Measurements from ENCODE around the gene NBPF11. TPM values are rescaled to one million over a fixed set of nuclear protein-coding genes. Genes with fewer than 3 reads are reported as not detected.
"Not testable (repeated sequence)": the region's sequence is repeated elsewhere in the genome, so short reads cannot be mapped to it uniquely, and the experiment has no call there.

Gene NBPF11
- total and polyA plus RNA-seq, 10 donors = 7.2 to 20.2 (median 14.1) TPM

DNA sequence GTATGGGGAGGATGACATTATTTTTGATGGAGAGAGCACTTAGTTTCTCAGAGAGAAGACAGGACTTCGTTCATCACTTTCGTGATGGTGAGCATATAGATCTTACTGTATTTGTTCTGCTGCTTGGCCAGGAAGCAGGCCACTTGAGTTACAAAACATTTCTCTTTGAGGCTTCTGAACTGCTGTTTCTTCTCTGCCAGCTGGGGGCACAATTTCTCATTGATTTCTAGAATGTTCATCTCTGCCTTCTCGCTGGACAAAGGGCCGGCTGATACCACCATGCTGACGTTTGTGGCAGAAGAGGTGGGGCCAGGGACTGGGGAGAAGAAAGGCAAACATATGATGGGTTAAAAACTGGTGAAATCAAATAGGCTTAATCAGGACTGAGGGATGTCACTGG, 31.7 kb downstream of the NBPF11 start:
- H3K4me3 ChIP-seq; DNase-seq; H3K4me1 ChIP-seq; H3K9me3 ChIP-seq; H3K27me3 ChIP-seq (replicated peaks in 1 of 7); intact Hi-C loops (cut with DNase I; ENCODE audit: low total_unique reads); H3K27ac ChIP-seq: not testable (repeated sequence)
- peaks cover 0 to 56% (median 5%) of the 10 kb centered on the region in 6 donors for H3K36me3 ChIP-seq
- WGBS, 5 donors = 35 to 65% (median 50%) methylated on average over 4 to 5 of the region's 5 CpGs
- TF ChIP-seq, protein P1, sequence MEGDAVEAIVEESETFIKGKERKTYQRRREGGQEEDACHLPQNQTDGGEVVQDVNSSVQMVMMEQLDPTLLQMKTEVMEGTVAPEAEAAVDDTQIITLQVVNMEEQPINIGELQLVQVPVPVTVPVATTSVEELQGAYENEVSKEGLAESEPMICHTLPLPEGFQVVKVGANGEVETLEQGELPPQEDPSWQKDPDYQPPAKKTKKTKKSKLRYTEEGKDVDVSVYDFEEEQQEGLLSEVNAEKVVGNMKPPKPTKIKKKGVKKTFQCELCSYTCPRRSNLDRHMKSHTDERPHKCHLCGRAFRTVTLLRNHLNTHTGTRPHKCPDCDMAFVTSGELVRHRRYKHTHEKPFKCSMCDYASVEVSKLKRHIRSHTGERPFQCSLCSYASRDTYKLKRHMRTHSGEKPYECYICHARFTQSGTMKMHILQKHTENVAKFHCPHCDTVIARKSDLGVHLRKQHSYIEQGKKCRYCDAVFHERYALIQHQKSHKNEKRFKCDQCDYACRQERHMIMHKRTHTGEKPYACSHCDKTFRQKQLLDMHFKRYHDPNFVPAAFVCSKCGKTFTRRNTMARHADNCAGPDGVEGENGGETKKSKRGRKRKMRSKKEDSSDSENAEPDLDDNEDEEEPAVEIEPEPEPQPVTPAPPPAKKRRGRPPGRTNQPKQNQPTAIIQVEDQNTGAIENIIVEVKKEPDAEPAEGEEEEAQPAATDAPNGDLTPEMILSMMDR (IDR thresholded peaks at IDR 0.05 in 8 of 11, conservative IDR thresholded peaks at IDR 0.05 in 3 of 11) = peak in 2 of 11 experiments; percentile 12 to 26

DNA sequence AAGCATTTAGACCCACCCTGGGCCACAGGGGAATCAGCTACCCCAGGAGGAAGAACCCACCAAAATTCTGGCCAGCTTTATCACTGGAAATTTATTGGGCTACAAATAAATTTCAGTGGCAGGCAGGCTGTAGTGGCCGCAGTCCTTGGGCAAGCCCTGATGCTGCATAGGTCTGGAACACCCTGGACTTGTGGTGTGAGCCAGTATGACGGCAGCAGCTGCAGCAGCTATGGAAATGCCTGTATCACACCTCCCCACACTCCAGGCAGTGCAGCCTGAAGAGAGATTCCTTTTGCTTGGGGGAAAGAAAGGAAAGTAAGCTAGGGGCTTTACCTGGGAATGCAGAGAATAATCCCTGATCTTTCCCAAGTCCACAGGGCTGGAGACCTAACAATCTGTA, 56.3 kb downstream of the NBPF11 start:
- H3K4me1 ChIP-seq; intact Hi-C loops (cut with DNase I; ENCODE audit: low total_unique reads); H3K9me3 ChIP-seq; H3K27ac ChIP-seq; H3K36me3 ChIP-seq; DNase-seq; H3K4me3 ChIP-seq; H3K27me3 ChIP-seq (replicated peaks in 1 of 7): not testable (repeated sequence)
- WGBS, 5 donors = 71 to 84% (median 77%) methylated on average over 2 of the region's 2 CpGs

DNA sequence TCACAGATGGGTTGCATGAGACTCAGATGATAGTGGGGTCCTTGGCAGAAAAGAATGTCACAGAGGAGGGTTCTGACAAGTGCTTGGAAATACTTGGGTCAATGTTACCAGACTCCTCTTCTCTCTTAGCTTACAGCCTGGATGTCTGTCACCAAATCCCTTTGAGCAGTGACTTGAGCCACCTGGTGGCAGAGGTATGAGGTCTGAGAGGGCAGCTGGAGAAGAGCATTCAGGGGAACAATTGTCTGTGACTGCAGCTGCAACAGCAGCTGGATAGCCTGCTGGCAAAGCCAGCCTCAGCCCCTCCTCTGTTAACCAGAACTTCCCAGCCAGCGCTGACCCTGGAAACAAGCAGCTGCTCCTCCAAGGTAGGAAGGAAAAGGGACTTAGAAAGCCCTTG, 65.9 kb downstream of the NBPF11 start:
- WGBS, 5 donors = no CpG with 5 or more reads among the region's 1 CpG
- DNase-seq; intact Hi-C loops (cut with DNase I; ENCODE audit: low total_unique reads); H3K4me1 ChIP-seq; H3K27me3 ChIP-seq (replicated peaks in 1 of 7); H3K36me3 ChIP-seq; H3K27ac ChIP-seq; H3K9me3 ChIP-seq; H3K4me3 ChIP-seq: not testable (repeated sequence)

DNA sequence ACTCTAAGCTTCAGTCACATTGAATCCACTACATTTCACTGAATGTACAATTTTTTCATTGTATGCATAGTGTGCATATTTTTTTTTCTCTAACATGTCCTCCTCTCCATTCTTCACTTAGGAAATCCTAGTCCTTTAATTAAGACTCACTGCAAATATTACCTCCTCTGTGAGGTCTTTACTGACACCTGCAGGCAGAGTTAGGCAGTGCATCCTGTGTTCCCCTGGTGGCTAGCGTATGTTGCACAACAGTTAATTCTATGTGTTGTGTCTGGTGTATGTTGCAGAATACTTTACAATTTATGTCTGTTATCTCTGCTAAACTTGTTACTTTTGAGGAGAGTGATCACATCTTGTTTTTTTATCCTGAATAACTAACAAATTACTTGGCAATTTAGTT, 70.9 kb downstream of the NBPF11 start:
- no CpG with 5 or more reads among the region's 1 CpG for WGBS, 5 donors
- H3K4me1 ChIP-seq; intact Hi-C loops (cut with DNase I; ENCODE audit: low total_unique reads); H3K27me3 ChIP-seq (replicated peaks in 1 of 7); H3K36me3 ChIP-seq; DNase-seq; H3K27ac ChIP-seq; H3K9me3 ChIP-seq; H3K4me3 ChIP-seq: not testable (repeated sequence)

DNA sequence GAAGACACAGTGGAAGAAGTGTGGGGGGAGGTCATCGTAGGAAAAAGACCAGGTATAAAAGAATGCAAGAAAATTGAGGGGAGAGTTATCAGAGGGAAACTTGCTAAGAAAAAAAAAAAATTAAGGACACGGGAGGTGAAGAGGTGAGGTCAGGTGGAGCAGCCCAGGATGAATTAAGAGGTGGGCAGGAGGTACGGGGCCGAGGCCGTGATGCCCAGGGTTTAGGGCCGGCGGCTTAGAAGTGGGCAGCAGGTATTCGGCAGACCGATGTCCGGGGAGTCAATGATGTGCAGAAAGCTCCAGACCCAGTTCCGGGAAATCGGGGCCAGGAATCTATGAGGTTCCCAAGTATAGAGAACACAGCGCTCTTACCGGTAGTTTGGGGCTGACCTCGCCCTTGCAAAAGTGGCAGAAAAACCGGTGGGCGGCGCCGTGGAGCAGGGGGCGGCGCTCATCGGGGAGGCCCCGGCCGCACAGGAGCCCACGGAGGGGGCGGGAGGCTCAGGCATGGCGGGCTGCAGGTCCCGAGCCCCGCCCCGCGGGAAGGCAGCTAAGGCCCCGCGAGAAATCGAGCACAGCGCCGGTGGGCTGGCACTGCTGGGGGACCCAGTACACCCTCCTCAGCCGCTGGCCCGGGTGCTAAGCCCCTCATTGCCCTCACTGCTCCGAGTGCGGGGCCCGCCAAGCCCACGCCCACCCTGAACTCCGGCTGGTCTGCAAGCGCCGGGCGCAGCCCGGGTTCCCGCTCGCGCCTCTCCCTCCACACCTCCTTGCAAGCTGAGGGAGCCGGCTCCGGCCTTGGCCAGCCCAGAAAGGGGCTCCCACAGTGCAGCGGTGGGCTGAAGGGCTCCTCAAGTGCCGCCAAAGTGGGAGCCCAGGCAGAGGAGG, 73.2 kb downstream of the NBPF11 start:
- no CpG with 5 or more reads among the region's 54 CpGs for WGBS, 5 donors
- H3K4me3 ChIP-seq; H3K4me1 ChIP-seq; intact Hi-C loops (cut with DNase I; ENCODE audit: low total_unique reads); H3K27me3 ChIP-seq (replicated peaks in 1 of 7); H3K27ac ChIP-seq; H3K9me3 ChIP-seq; DNase-seq; H3K36me3 ChIP-seq: not testable (repeated sequence)

DNA sequence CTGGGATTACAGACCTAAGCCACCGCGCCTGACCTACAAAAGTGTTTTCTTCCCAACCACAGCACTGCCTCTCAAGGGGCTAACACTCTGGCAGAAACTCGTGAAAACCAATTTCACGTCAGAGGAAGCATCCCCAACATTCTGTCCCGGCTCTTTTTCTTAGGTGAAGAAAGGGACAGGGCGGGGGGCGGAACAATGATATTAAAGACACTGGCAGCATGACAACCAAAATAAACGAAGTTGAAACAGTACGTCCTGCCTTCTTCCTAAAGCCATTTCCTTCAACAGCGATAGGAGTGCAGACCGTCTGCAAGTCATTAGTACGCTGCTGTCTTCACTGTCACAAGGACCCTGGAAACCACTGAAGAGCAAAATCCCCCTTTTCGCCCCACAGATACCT, 74.0 kb downstream of the NBPF11 start:
- H3K4me3 ChIP-seq; H3K9me3 ChIP-seq; H3K27ac ChIP-seq; H3K4me1 ChIP-seq; DNase-seq; intact Hi-C loops (cut with DNase I; ENCODE audit: low total_unique reads); H3K36me3 ChIP-seq; H3K27me3 ChIP-seq (replicated peaks in 1 of 7): not testable (repeated sequence)
- no CpG with 5 or more reads among the region's 13 CpGs for WGBS, 5 donors

DNA sequence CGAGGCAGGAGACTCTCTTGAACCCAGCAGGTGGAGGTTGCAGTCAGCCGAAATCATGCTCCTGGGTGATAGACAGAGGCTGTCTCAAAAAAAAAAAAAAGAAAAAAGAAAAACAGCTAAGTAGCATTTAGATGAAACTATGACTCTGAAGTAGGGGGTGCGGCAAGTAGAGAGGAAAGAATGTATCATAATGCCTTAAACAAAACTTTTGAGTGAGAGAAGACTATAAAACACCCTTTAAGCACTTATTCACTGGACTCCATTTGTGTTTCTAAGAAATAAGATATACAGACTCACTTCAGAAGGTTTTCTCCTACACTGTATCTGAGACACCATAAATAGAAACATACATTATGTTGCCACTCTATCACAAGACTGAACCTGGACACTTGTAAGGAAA, 74.6 kb downstream of the NBPF11 start:
- intact Hi-C loops (cut with DNase I; ENCODE audit: low total_unique reads); H3K4me1 ChIP-seq; H3K36me3 ChIP-seq; H3K9me3 ChIP-seq; H3K27ac ChIP-seq; H3K27me3 ChIP-seq (replicated peaks in 1 of 7); DNase-seq; H3K4me3 ChIP-seq: not testable (repeated sequence)
- no CpG with 5 or more reads among the region's 3 CpGs for WGBS, 5 donors

DNA sequence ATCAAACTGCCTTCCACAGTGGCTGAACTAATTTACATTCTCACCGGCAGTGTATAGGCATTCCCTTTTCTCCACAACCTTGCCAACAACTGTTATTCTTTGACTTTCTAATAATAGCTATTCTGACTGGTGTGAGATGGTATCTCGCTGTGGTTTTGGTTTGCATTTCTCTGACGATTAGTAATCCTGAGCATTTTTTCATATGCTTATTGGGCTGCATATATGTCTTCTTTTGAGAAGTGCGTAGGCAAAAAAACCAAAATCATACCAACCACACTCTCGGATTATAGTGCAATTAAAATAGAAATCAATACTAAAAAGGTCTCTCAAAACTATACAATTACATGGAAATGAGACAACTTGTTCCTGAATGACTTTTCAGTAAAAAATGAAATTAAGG, 78.7 kb downstream of the NBPF11 start:
- H3K9me3 ChIP-seq; H3K27ac ChIP-seq; H3K4me3 ChIP-seq; H3K4me1 ChIP-seq; DNase-seq; H3K36me3 ChIP-seq; intact Hi-C loops (cut with DNase I; ENCODE audit: low total_unique reads); H3K27me3 ChIP-seq (replicated peaks in 1 of 7): not testable (repeated sequence)
- no CpG with 5 or more reads among the region's 5 CpGs for WGBS, 5 donors

DNA sequence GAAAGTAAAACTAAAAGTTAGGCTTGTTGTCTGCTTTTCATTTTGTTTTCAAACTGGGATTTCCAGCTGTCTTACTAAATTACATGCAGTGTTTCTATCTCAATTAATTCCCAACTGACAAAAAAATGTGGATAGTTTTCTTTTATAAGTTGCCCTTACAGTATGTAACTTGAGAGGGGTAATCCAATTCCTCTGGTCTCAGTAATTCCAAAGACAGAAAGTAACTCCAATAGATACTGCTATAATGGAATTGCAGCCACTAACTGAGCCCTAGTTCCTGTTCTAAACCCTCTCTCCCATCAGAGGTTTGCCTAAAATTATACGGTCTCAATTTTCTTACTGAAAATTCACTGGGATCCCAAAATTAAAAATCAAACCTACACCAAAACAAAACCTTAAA, 83.5 kb downstream of the NBPF11 start:
- intact Hi-C loops (cut with DNase I; ENCODE audit: low total_unique reads); H3K9me3 ChIP-seq; H3K36me3 ChIP-seq; H3K4me1 ChIP-seq; H3K4me3 ChIP-seq; H3K27ac ChIP-seq; H3K27me3 ChIP-seq (replicated peaks in 1 of 7); DNase-seq: not testable (repeated sequence)
- 79 to 83% methylated on average over 1 of the region's 1 CpG; no CpG with 5 or more reads in 3 of the 5 donors for WGBS, 5 donors

DNA sequence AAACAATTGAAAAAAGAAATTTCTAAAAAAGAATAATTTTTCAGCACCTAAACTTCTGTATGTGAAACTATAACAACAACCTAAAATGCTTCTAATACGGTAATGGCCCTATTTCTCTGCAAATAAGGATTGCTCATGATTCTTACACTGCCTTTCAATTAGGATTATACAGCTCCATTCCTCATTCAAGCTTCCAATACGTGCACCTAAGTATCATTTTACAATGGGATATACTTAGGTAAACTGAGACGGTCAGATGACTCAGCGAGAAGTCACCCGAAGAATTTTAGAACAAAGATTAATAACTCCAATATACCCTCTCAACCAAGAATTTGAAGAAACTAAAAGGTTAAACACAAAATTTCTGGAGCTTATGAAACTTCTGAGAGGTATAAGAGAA, 83.9 kb downstream of the NBPF11 start:
- H3K27me3 ChIP-seq (replicated peaks in 1 of 7); H3K36me3 ChIP-seq; H3K9me3 ChIP-seq; H3K4me3 ChIP-seq; DNase-seq; intact Hi-C loops (cut with DNase I; ENCODE audit: low total_unique reads); H3K4me1 ChIP-seq; H3K27ac ChIP-seq: not testable (repeated sequence)
- WGBS, 5 donors = 80 to 100% (median 81%) methylated on average over 1 of the region's 5 CpGs; no CpG with 5 or more reads in 2 of the 5 donors
